HG03571 (cell line): ENCODE results near the gene INPP5F.
"Not testable (repeated sequence)": the region's sequence is repeated elsewhere in the genome, so short reads cannot be mapped to it uniquely, and the experiment has no call there.

Experiments used
- ATAC-seq: cut with Tn5 transposase; IDR thresholded peaks from one replicate; pipeline ENCODE4 v1.9.1; 2021; ENCODE audit not compliant: unreplicated experiment

Gene INPP5F

GRCh38 chr10:119706521-119707278 lies 19.1 kb upstream of the INPP5F start:
- ATAC-seq = no peak

- ATAC-seq = not testable (repeated sequence)
Measured at GRCh38 chr10:119707331-119707730, 18.5 kb upstream of the INPP5F start.

- not testable (repeated sequence) for ATAC-seq
Measured at GRCh38 chr10:119710935-119711334, 14.9 kb upstream of the INPP5F start.

- ATAC-seq = no peak
Measured at GRCh38 chr10:119713744-119714483, 11.9 kb upstream of the INPP5F start.

GRCh38 chr10:119714484-119714816 lies 11.4 kb upstream of the INPP5F start:
- ATAC-seq = no peak

GRCh38 chr10:119715628-119716505 lies 10.0 kb upstream of the INPP5F start:
- no peak for ATAC-seq

GRCh38 chr10:119723161-119723560 lies 2.7 kb upstream of the INPP5F start:
- no peak for ATAC-seq

GRCh38 chr10:119723624-119724023 lies 2.2 kb upstream of the INPP5F start:
- ATAC-seq = no peak

- ATAC-seq = peak; percentile 3
Measured at GRCh38 chr10:119724593-119725516, 995 bp upstream of the INPP5F start.

GRCh38 chr10:119725517-119725827 lies 378 bp upstream of the INPP5F start:
- no peak for ATAC-seq

- ATAC-seq = no peak
Measured at GRCh38 chr10:119726676-119727261, 919 bp downstream of the INPP5F start.

GRCh38 chr10:119728172-119728800 lies 2.4 kb downstream of the INPP5F start:
- ATAC-seq = no peak

- no peak for ATAC-seq
Measured at GRCh38 chr10:119734396-119735332, 8.8 kb downstream of the INPP5F start.

GRCh38 chr10:119735451-119735850 lies 9.6 kb downstream of the INPP5F start:
- no peak for ATAC-seq

GRCh38 chr10:119736220-119736619 lies 10.4 kb downstream of the INPP5F start:
- no peak for ATAC-seq

- no peak for ATAC-seq
Measured at GRCh38 chr10:119737039-119737663, 11.3 kb downstream of the INPP5F start.

GRCh38 chr10:119737823-119738222 lies 12.0 kb downstream of the INPP5F start:
- no peak for ATAC-seq

- no peak for ATAC-seq
Measured at GRCh38 chr10:119738962-119739361, 13.1 kb downstream of the INPP5F start.
